Loucy (cell line): ENCODE results near the gene P2RX2.

Source experiments
- CTCF ChIP-seq: fragments of 200-600 bp; sonication (generic); conservative IDR thresholded peaks from 2 replicates; pipeline ENCODE4 v1.5.1; 2014; ENCODE audit warnings: mild to moderate bottlenecking, antibody characterized with exemption, low read length
- EZH2phosphoT487 ChIP-seq: fragments of 200-600 bp; IDR thresholded peaks from 2 replicates; pipeline ENCODE4 v1.6.1; 2018; ENCODE audit warnings: antibody characterized with exemption, mild to moderate bottlenecking, moderate library complexity, borderline replicate concordance

GRCh38 chr12:132592282-132592970 is 26.1 kb upstream of the P2RX2 start:
- TF ChIP-seq CTCF (no peak), EZH2phosphoT487 (no peak)
